Measurements from ENCODE around the gene AP5S1. TPM values are rescaled to one million over a fixed set of nuclear protein-coding genes. Genes with fewer than 3 reads are reported as not detected.

AP5S1 gene, protein sequence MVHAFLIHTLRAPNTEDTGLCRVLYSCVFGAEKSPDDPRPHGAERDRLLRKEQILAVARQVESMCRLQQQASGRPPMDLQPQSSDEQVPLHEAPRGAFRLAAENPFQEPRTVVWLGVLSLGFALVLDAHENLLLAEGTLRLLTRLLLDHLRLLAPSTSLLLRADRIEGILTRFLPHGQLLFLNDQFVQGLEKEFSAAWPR
- polyA plus RNA-seq: 12.8 TPM

DNA sequence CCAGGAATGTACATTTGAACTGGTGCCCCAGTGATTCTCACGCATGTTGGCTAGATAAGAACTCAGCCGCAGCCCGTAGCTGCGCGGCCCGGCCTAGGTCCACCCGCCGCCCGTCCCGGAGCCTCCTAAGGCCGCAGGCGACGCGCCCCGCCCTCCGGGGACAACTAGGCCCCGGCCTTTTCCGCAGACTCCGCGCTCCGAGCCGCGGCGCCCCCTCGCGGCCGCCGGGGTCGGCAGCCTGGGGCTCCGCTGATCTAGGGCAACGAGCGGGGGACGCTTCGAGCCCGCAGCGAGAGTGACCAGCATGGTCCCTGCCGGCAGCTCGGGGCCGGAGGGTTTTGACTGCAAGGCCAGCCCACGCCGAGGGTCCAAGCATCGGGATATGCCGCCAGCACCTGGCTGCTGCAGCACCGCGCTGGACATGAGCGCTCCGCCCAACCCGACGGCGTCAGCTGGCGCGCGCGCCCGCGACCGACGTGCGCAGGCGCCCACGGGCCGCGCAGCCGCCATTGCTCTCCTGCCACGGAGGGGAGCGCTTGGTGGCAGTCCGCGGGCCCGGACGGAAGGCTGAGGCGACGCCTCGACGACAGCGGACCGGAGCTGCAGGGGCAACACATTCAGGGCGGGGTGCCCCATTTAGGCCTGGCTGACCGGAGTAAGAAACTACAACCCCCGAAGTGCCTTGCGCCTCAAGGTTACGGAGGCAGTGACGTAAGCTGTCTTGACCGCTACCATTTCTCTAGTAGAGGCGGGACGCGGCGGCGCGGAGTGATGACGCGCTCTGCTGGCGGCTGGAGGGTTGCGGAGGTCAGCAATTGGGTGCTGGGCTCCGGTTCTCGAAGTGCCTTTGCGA, at the start of gene AP5S1:
Gene AP5S1 (plus strand): TSS at position 500 of the 853 bp plus-strand sequence. CDS start 1,571 bp downstream, outside the sequence.
- no peaks in the 10 kb centered on the region for H3K36me3 Mint-ChIP-seq
- peak within 1 kb of the TSS; percentile 93 to 98 (median 97) for H3K4me3 Mint-ChIP-seq
- peaks cover 9 to 14% (median 12%) of the 10 kb centered on the region in 3 donors for H3K4me1 Mint-ChIP-seq
- H3K27ac Mint-ChIP-seq: peak within 1 kb of the TSS; percentile 98 to 99 (median 98)
- no peaks in the 10 kb centered on the region for H3K27me3 Mint-ChIP-seq
- H3K9me3 Mint-ChIP-seq: no peaks in the 10 kb centered on the region

DNA sequence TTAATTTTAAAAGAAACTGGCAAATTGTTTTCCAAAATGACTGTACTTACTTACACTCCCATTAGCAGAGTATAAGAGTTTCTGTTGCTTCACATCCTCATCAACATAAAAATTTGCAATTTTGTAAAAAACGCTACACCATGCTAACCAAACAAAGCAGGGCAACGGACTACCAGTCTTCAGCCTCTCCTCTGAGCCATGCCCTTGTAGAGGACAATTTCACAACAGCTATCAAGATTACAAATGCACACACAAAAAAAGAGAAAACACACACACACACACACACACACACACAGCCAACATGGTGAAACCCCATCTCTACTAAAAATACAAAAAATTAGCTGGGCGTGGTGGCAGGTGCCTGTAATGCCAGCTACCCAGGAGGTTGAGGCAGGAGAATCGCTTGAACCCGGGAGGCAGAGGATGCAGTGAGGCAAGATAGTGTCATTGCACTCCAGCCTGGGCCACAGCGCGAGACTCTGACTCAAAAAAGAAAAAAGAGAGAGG, 48.7 kb upstream of the AP5S1 start:
- Mint-ChIP-seq H3K9me3 (no peaks in the 10 kb centered on the region), H3K4me3 (peak overlapping the region in 1 of 4 donors; percentile 6), H3K27ac (peak overlapping the region in 1 of 3 donors; percentile 39), H3K27me3 (peaks cover 2% of the 10 kb centered on the region), H3K36me3 (no peaks in the 10 kb centered on the region), H3K4me1 (peaks cover 7 to 13% (median 9%) of the 10 kb centered on the region in 3 donors)

DNA sequence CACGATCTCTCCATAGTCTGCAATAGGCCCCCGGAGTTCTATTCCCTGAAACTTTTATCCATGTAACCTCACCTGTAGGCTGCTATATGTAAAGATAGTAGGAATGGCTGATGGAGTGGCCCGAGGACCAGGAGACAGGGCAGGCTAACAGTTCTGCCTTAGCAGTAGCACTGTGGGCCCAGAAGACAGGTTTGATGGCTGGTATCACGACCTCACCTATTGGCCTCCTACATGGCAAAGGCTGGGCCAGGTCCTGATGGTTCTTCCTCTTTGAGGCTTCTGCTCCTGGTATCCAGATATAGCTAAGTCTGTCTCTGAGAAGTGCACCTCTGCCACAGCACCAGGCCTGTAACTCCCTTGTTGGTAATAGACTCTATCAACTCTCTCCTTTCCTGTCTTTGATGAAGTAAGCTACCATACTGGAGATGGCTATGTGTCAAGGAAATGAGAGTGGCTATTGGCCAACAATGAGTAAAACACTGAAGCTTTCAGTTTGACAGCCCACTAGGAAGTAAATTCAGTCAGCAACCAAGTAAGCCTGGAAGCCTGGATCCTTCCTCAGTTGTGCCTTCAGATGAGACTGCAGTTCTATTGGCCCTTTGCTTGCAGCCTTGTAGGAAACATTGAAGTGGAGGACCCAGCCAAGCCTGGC, 44.8 kb upstream of the AP5S1 start:
- H3K27me3 Mint-ChIP-seq: peaks cover 12% of the 10 kb centered on the region
- no peaks in the 10 kb centered on the region for H3K36me3 Mint-ChIP-seq
- H3K9me3 Mint-ChIP-seq: no peaks in the 10 kb centered on the region
- H3K4me3 Mint-ChIP-seq: peak overlapping the region in 2 of 4 donors; percentile 47 to 54
- no peak overlapping the region for H3K27ac Mint-ChIP-seq
- peaks cover 2 to 17% (median 6%) of the 10 kb centered on the region in 3 donors for H3K4me1 Mint-ChIP-seq

DNA sequence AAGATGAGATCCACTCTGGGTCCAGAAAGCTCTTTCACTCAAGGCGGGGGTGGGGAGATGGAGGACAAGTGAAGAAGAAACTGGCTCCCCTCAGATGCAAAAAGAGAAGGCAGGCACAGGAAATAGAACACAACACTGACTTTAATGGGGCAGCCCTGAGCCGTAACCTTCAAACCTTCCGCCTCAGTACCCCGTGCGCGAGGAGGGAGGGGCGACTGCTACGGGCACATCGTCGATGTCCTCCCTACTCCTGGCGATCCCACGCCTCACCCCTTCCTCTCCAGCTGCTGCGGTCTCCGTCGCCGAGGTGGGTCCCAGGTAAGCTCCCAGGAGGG, 43.0 kb upstream of the AP5S1 start:
- H3K4me3 Mint-ChIP-seq: peak overlapping the region; percentile 36 to 92 (median 86)
- peaks cover 12% of the 10 kb centered on the region for H3K27me3 Mint-ChIP-seq
- peaks cover 9 to 27% (median 16%) of the 10 kb centered on the region in 3 donors for H3K4me1 Mint-ChIP-seq
- H3K36me3 Mint-ChIP-seq: peaks cover 1% of the 10 kb centered on the region
- H3K27ac Mint-ChIP-seq: peak overlapping the region in 1 of 3 donors; percentile 71
- no peaks in the 10 kb centered on the region for H3K9me3 Mint-ChIP-seq

DNA sequence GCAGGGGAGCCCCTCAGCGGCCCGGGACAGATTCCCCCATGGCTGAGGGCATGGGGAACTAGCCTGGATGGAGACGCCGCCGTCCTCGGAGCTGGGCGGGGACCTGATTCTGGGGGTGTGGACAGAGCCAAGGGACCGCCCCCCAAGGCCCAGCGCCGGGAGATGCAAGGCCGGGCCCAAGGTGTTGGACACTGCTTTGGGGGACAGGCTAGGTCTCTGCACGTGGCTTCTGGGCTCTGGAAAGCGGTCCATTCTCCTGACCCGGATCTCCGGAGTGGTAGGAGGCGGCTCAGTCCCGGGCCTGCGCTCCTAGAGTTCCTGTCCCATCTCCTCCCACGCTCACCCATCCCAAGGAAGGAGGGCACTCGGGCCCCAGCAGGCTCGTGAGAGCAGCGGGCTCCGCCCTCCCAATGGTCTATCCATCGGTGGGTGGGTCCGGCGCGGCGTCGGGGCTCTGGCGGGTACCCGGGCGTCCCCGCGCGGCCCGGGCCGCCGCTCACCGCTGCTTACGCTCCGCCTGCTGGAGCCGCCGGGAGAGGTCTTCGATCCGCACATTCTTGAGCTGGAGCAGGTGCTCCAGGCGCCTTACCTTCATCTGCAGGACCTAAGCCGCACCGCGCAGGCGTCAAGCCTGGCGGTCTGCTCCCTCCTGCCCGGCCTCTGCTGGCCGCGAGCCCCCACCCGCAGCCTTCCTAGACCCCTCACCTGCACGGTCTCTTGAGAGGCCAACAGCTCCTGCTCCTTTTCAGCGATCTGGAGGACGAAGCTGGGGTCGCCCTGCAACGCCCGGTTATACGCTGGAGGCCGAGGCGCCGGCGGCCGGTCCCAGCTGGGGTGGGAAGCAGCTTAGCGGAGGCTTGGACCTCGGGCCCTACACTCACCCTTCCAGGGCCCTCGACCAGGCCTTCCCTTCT, 42.4 kb upstream of the AP5S1 start:
- peak overlapping the region; percentile 36 to 92 (median 86) for H3K4me3 Mint-ChIP-seq
- peaks cover 10% of the 10 kb centered on the region for H3K27me3 Mint-ChIP-seq
- peaks cover 1% of the 10 kb centered on the region for H3K36me3 Mint-ChIP-seq
- no peaks in the 10 kb centered on the region for H3K9me3 Mint-ChIP-seq
- H3K27ac Mint-ChIP-seq: peak overlapping the region in 1 of 3 donors; percentile 71
- H3K4me1 Mint-ChIP-seq: peaks cover 9 to 27% (median 16%) of the 10 kb centered on the region in 3 donors

DNA sequence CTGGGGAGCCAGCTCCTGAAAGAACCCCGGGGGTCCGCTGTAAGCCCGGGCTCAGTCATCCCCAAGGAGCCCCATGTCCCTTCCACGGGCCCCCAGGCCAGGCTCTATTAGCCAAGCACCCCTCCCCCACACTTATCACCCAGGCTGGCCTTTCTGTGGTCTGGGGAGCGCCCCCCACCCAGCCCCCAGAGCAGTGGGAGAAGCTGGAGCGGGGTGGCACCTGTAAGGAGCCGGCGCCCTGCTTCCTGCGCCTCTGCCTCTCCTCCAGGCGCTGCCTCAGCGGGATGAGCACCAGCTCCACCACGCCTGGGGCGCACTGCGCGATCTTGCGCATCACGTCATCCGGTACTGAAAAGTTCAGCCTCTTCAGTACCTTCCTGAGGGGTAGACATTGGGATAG, 41.4 kb upstream of the AP5S1 start:
- peaks cover 1% of the 10 kb centered on the region for H3K36me3 Mint-ChIP-seq
- peak overlapping the region in 3 of 4 donors; percentile 36 to 83 (median 69) for H3K4me3 Mint-ChIP-seq
- peaks cover 9 to 30% (median 16%) of the 10 kb centered on the region in 3 donors for H3K4me1 Mint-ChIP-seq
- peak overlapping the region in 2 of 3 donors; percentile 34 to 43 for H3K27ac Mint-ChIP-seq
- no peaks in the 10 kb centered on the region for H3K9me3 Mint-ChIP-seq
- peaks cover 10% of the 10 kb centered on the region for H3K27me3 Mint-ChIP-seq

DNA sequence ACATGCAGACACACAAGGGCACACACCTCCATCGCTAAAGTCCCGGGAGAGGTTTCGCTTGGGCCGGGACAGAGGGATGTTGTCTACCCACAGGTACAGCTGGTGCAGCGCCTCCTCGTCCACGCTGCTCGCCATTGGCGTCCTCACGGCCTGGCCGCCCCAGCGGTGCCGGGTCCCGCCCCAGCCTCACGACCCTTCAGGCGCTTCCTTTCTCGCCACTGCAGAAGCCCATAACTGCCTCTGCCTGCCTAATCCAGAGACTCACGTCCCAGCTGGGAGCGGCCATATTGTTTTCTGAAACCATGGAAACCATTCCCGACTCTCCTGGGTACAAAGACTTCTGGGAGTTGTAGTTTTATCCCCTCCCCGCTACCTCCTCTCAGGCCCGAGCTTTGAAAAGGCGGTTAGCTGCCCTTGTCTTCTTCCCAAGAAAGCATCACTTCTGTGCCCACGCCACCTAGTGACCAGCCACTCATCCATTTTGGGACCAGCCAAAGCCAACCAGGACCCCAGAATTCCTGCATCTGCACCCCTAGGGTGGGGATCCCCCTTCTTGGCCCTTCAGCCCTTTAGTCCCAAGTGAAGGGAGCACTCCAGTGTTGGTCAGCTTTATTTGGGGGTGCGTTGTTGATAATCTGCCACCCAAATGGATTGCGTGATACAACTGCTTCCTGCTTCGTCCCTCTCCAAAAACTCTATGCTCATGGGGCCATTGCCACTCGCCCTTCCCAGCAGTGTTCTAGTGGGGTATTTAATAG, 39.0 kb upstream of the AP5S1 start, which contains the start of gene SPEF1:
Gene SPEF1 (minus strand): TSS at position 296 of the 758 bp plus-strand sequence. CDS start 161 bp downstream, at position 135.
- Mint-ChIP-seq H3K9me3 (no peaks in the 10 kb centered on the region), H3K27ac (peak within 1 kb of the TSS in 2 of 3 donors; percentile 61 to 91), H3K27me3 (peaks cover 10% of the 10 kb centered on the region), H3K4me3 (peak within 1 kb of the TSS; percentile 33 to 95 (median 84)), H3K36me3 (peaks cover 1% of the 10 kb centered on the region), H3K4me1 (peaks cover 9 to 36% (median 20%) of the 10 kb centered on the region in 3 donors)

DNA sequence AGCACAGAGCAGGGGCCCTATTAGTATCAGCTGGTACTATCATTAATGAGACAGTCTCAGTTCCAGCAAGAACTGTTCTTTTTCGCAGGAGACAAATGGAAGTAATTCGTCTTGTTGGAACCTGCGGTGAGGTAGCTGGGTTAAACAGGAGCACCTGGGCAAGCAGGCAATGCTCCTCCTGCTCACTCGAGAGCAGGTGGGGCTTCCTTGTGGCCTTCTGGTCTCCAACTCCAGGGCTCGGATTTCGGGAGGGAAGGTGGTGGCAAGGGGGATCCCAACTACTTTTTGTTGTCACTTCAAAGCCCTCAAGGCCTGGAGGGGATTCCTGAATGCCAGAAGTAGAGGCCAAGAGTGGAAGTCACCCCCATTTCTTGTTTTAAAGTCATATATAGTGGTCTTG, 37.8 kb upstream of the AP5S1 start:
- peak overlapping the region in 1 of 4 donors; percentile 33 for H3K4me3 Mint-ChIP-seq
- peaks cover 15 to 32% (median 23%) of the 10 kb centered on the region in 3 donors for H3K4me1 Mint-ChIP-seq
- H3K27me3 Mint-ChIP-seq: peaks cover 4% of the 10 kb centered on the region
- peaks cover 1% of the 10 kb centered on the region for H3K36me3 Mint-ChIP-seq
- peak overlapping the region in 1 of 3 donors; percentile 57 for H3K27ac Mint-ChIP-seq
- no peaks in the 10 kb centered on the region for H3K9me3 Mint-ChIP-seq

DNA sequence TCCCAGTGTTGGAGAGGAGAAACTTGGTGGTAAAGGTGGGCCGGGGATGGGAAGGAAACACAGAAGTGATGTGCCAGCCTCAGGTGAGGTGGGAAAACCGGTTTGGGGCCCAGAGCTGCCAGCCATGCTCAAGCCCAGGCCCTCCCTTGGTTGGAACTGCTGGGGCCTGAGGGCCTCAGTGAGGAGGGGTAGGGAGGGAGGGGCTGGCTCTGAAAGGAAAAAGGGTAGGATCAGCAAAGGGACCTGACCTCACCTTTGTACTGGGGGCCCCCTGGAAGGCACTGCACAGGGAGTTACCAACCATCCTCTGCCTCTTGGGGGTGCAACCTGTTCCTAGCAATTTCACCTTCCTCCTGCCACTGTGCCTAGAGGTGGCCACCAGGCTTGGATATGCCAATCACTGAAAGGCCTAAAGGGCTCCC, 37.3 kb upstream of the AP5S1 start:
- H3K4me3 Mint-ChIP-seq: peak overlapping the region in 2 of 4 donors; percentile 33 to 60
- H3K9me3 Mint-ChIP-seq: no peaks in the 10 kb centered on the region
- H3K27ac Mint-ChIP-seq: peak overlapping the region in 2 of 3 donors; percentile 39 to 57
- H3K4me1 Mint-ChIP-seq: peaks cover 15 to 32% (median 24%) of the 10 kb centered on the region in 3 donors
- H3K27me3 Mint-ChIP-seq: peaks cover 4% of the 10 kb centered on the region
- peaks cover 1% of the 10 kb centered on the region for H3K36me3 Mint-ChIP-seq

DNA sequence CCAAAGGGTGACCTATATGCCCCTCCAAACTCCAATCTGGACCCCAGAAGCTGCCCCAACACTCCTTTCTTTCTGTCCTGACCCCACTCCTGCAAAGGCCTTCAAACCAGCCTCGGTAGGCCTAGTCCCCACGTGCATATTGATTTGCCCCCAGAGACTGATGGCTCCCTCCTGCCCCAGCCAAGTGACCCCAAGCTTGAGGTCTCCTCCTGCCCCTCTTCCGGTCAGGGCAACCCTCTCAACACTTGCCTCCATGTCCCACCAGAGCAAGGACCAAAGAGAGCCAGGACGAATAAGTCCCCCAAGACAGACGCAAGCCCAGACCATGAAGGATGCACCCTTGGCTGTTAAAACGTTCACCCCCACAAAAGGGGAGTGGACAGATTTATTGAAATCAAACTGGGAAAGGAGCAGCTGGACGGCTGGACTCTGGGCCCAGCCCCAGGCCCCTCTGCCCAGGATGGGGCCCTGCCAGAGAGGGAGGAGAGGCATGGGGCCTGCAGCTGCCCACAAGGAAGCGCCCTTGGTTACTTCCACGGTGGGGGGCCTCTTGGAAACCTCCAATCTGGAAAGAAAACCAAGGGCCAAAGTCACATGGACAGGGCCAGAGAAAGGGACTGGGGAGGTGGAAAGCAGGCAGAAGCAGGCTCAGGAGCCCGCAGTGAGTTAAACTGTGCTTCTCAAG, 36.7 kb upstream of the AP5S1 start:
- H3K36me3 Mint-ChIP-seq: peaks cover 1% of the 10 kb centered on the region
- H3K9me3 Mint-ChIP-seq: no peaks in the 10 kb centered on the region
- peak overlapping the region; percentile 39 to 57 (median 53) for H3K27ac Mint-ChIP-seq
- H3K4me1 Mint-ChIP-seq: peaks cover 21 to 34% (median 24%) of the 10 kb centered on the region in 3 donors
- peak overlapping the region in 3 of 4 donors; percentile 18 to 60 (median 33) for H3K4me3 Mint-ChIP-seq
- peaks cover 4% of the 10 kb centered on the region for H3K27me3 Mint-ChIP-seq

DNA sequence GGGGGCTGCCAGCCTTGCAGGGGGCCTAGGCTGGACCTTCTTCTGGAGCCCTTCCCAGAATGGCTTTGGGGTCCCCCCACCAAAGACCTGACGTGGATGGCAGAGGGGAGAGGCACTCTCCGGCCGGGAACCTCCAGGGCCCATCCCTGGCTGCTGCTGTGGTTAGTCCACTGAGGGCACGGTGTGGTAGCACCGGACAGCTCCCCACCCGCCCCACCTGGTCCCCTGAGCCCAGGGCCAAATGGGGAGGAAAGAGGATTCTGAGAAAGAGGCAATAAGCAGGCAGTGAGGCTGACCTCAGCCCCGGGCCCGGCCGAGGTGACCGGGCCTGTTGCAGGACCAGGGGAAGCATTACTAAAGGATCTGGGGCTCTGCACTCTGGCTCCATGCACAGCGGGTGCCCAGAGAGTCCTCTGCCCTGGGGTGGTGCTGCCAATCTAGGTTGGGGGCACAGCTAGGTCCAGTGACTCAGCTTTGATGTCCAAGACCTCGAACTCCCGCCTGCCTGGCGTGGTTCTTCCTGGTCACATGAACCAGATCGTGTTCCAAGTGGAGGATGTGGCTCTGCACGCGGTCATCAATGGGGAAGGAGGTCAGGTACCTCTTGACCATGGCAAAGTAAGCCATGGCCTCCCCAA, 36.0 kb upstream of the AP5S1 start:
- Mint-ChIP-seq H3K27me3 (peaks cover 2% of the 10 kb centered on the region), H3K27ac (peak overlapping the region in 1 of 3 donors; percentile 57), H3K36me3 (peaks cover 1% of the 10 kb centered on the region), H3K4me3 (peak overlapping the region in 3 of 4 donors; percentile 3 to 65 (median 61)), H3K9me3 (no peaks in the 10 kb centered on the region), H3K4me1 (peaks cover 26 to 34% (median 27%) of the 10 kb centered on the region in 3 donors)

DNA sequence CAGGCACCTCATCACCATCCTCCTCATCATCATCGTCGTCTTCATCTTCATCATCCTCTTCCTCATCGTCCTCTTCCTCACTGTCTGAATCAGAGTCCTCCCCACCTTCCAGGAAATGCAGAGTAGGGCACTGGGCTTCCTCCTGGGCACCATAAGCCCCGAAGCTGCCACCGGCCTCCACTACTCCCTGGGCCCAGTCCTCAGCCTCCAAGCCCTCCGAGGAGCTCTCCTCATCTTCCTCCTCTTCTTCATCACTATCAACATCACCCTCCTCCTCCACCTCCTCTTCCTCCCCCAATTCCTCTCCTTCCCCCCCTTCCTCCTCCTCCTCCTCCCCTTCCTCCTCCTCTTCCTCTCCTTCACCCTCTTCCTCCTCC, 35.5 kb upstream of the AP5S1 start:
- Mint-ChIP-seq H3K9me3 (no peaks in the 10 kb centered on the region), H3K27ac (peak overlapping the region in 1 of 3 donors; percentile 33), H3K36me3 (peaks cover 1% of the 10 kb centered on the region), H3K4me3 (peak overlapping the region in 2 of 4 donors; percentile 61 to 65), H3K27me3 (no peaks in the 10 kb centered on the region), H3K4me1 (peaks cover 26 to 30% (median 27%) of the 10 kb centered on the region in 3 donors)
